Measurements from ENCODE around the gene IL36RN. TPM values are rescaled to one million over a fixed set of nuclear protein-coding genes. Genes with fewer than 3 reads are reported as not detected.

The IL36RN gene
- total RNA-seq, 4 donors from 2014 or later, result not detected

GRCh38 chr2:113028112-113028511, 30.9 kb upstream of the IL36RN start:
- H3K9me3 ChIP-seq, result no peaks in the 10 kb centered on the region
- no peaks in the 10 kb centered on the region for H3K27me3 ChIP-seq
- WGBS, 2 donors, result 4 to 5% methylated on average over 1 of the region's 1 CpG
- H3K4me3 ChIP-seq (replicated peaks in 1 of 3), result no peak overlapping the region
- no peak for TF ChIP-seq CTCF (IDR thresholded peaks at IDR 0.05)
- TF ChIP-seq POLR2A (IDR thresholded peaks at IDR 0.05), result no peak
- H3K4me1 ChIP-seq, result no peaks in the 10 kb centered on the region
- no peak for DNase-seq
- intact Hi-C loops (cut with DNase I), result no loop called here
- no peaks in the 10 kb centered on the region for H3K36me3 ChIP-seq
- no peak overlapping the region for H3K27ac ChIP-seq

- H3K27ac ChIP-seq, result no peak overlapping the region
- intact Hi-C loops (cut with DNase I), result no loop called here
- DNase-seq, result no peak
- H3K36me3 ChIP-seq, result no peaks in the 10 kb centered on the region
- no peaks in the 10 kb centered on the region for H3K4me1 ChIP-seq
- no peaks in the 10 kb centered on the region for H3K27me3 ChIP-seq
- no peak overlapping the region for H3K4me3 ChIP-seq (replicated peaks in 1 of 3)
- TF ChIP-seq POLR2A (IDR thresholded peaks at IDR 0.05) (no peak), CTCF (IDR thresholded peaks at IDR 0.05) (no peak)
- WGBS, 2 donors, result 85 to 100% methylated on average over 1 of the region's 1 CpG
- no peaks in the 10 kb centered on the region for H3K9me3 ChIP-seq
These were observed 26.3 kb upstream of the IL36RN start for GRCh38 chr2:113032737-113033136.

- no peak overlapping the region for H3K27ac ChIP-seq
- H3K36me3 ChIP-seq, result no peaks in the 10 kb centered on the region
- no peak for DNase-seq
- no peaks in the 10 kb centered on the region for H3K4me1 ChIP-seq
- intact Hi-C loops (cut with DNase I), result no loop called here
- TF ChIP-seq CTCF (IDR thresholded peaks at IDR 0.05) (no peak), POLR2A (IDR thresholded peaks at IDR 0.05) (no peak)
- H3K9me3 ChIP-seq, result no peaks in the 10 kb centered on the region
- WGBS, 2 donors, result 74 to 84% methylated on average over 3 of the region's 3 CpGs
- H3K4me3 ChIP-seq (replicated peaks in 1 of 3), result no peak overlapping the region
- no peaks in the 10 kb centered on the region for H3K27me3 ChIP-seq
These were observed 25.0 kb upstream of the IL36RN start for GRCh38 chr2:113034016-113034415.

GRCh38 chr2:113036763-113037162, 22.2 kb upstream of the IL36RN start:
- no peaks in the 10 kb centered on the region for H3K27me3 ChIP-seq
- no peak overlapping the region for H3K4me3 ChIP-seq (replicated peaks in 1 of 3)
- no peak overlapping the region for H3K27ac ChIP-seq
- WGBS, 2 donors, result 88 to 91% methylated on average over 9 of the region's 9 CpGs
- intact Hi-C loops (cut with DNase I), result no loop called here
- TF ChIP-seq CTCF (IDR thresholded peaks at IDR 0.05) (no peak), POLR2A (IDR thresholded peaks at IDR 0.05) (no peak)
- no peaks in the 10 kb centered on the region for H3K4me1 ChIP-seq
- H3K9me3 ChIP-seq, result no peaks in the 10 kb centered on the region
- H3K36me3 ChIP-seq, result no peaks in the 10 kb centered on the region
- no peak for DNase-seq

GRCh38 chr2:113038291-113038690, 20.7 kb upstream of the IL36RN start:
- H3K4me1 ChIP-seq, result no peaks in the 10 kb centered on the region
- H3K9me3 ChIP-seq, result no peaks in the 10 kb centered on the region
- H3K27ac ChIP-seq, result no peak overlapping the region
- no peaks in the 10 kb centered on the region for H3K27me3 ChIP-seq
- 84 to 86% methylated on average over 3 of the region's 3 CpGs for WGBS, 2 donors
- TF ChIP-seq POLR2A (IDR thresholded peaks at IDR 0.05) (no peak), CTCF (IDR thresholded peaks at IDR 0.05) (no peak)
- no peak for DNase-seq
- H3K36me3 ChIP-seq, result no peaks in the 10 kb centered on the region
- intact Hi-C loops (cut with DNase I), result no loop called here
- H3K4me3 ChIP-seq (replicated peaks in 1 of 3), result no peak overlapping the region

All from thyroid gland (tissue), 4 donors.